RKO (cell line): ENCODE measurements around the gene EEFSEC.

Source experiments
- DNase-seq: peaks from one replicate; pipeline ENCODE4 v3.0.0-alpha.2; 2016; ENCODE audit warnings: low spot score

EEFSEC gene

DNA sequence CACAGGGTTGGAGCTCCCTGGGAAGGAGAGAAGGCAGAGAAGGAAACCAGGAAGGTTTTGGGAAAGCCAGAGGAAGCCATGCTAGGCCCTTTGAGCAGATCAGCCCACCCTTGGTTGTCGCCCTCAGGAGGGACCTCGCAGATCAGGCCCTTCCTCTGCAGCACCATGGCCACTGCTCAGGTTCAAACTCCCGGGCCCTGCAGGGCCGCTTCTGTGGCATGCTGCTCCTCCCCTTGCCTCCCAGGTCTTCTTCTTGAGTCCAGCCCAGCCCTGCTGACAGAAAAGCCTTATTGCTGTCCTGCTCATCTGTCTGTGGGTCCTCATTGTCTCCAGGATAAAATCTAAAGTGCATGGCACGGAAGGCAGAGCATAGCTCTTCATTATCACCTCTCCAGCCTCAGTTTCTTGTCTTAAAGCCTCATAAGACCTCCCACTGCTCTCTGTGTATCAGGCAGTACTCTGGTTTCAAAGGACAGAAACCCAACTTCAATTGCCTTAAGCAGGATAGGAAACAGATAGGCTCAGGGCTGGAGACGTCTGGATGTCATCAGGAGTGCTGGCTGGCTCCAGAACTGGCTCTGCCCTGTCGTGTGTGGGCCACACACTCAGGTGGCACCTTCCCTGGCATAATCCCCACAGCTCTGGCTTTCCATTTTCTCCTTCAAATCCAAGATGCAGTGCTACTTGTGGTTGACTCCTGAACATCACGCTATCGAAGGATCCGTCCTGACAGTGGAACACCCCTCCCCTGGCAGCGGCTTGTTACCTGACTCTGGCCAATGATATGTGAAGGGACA lies 118.5 kb downstream of the EEFSEC start:
- DNase-seq = no peak

DNA sequence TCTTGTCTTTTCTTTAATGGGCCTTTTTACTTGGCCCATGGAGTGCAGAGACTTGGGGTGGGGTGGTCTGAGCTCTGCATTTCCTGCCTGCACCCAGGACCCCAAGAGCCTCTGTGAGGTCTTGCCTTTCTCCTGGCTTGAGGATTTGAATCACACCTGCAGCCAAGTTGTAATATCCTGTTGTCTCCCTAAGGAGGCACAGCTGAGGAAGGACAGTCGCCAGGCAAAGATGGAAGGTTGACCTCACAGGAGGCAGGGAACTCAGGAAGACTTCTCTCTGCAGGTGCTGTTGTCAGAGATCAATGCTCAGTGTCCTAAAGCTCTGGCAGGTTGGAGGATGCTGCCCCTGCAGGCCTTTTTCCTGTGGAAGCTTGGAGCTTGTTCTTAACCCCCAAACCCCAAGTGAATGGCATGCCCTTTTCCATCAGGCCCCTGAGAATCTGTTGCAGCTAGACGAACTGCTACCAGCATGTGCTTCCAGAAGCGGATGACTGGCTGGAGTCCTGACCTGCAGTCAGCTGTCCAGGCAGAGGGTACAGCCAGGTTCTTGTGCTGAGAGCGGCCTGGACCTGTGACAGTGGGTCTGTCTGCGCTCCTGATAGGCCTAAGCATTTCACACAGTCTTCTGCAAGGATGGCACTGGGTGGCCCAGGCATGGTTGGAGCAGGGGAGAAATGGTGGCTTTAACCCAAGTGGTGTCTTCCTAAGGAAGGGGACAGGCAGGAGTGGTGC lies 120.0 kb downstream of the EEFSEC start:
- DNase-seq = no peak

DNA sequence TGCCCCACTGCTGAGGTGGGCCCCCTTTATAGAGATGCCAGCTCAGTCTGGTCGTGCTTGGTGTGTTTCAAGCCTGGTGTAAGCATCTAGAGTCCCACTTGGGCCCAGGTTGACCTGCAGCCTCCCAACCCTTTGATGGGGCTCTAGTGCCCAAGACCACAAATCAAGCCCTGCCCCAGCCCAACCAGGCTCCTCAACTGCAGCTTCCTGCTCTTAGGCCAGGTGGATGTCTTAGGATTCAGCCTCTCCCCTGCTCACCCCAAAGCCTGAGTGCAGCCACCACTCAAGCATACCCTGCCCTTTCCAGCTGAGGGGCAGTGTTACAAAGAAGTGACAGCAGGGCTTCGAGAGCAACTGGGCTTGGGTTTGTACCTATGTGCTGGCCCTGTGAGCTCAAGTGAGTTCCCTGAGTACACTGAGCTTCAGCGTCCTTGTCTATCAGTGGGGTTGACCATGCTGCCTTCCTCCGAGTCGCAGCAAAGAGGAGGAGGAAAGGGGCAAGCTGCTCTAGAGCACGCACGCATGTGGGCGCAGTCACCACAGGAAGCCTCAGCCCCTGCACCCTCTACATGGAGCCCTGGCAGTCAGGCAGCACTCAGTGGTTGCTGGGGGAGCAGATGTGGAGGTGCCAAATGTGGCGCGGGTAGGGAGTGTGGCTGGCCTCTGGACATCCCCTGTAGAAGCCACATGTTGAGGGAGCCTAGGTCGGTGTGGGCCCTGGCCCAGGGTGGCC lies 120.7 kb downstream of the EEFSEC start:
- no peak for DNase-seq

DNA sequence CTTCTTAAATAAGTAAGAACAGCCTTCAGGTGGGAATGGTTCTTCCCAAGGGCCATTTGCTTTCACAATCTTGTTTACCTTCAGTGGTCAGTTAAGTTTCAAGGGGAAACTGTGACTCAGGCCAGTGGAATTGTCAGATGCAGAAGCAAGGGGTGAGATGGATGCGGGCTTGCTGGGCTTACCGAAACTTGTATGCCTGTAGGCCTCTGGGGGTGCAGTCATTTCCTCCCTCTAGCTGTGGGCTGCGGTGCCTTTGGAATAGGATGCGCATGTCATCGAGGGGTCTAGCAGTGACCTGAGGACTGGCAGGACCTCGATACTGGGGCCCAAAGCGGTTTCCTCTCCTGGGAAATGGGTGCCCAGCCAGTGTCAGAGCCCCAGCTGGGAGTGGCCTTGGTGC lies 121.6 kb downstream of the EEFSEC start:
- DNase-seq = no peak

DNA sequence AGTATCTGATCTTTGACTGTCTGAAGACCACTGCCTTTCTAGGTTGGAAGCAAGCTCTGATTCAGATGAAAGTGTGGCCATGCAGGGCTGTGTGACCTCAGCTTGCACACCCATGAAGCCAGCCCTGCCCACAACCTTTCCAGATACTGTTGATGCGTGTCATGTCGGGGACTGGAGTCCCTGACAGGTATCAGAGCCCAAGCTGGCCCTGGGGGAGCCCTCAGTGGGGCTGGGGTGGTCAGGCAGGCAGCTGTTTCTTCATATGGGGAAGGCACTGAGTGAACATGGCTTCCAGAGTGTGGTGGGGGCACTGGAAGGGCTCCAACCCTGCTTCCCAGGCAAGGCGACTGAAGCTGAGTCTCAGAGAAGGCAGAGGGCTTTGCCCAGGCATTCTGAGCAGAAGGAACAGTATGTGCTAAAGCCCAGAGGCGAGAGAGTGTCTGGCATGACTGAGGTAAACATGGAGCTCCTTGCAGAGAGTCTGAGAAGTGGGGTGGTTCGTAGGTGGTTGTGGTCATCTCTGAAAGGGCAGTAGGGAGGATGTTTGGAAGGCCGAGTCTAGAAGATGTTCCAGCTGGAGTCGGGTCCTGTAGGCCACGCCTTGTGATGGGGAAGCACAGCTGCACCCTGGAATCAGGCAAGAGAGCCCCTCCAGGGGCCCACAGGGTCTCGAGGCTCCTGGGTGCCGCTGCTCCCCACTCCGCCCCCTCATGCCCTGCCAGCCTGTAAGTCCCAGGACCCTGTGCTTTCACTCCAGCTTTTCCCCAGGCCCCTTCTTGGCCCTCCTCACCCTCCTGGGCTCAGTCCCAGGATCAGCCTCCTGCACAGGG lies 122.2 kb downstream of the EEFSEC start:
- no peak for DNase-seq

DNA sequence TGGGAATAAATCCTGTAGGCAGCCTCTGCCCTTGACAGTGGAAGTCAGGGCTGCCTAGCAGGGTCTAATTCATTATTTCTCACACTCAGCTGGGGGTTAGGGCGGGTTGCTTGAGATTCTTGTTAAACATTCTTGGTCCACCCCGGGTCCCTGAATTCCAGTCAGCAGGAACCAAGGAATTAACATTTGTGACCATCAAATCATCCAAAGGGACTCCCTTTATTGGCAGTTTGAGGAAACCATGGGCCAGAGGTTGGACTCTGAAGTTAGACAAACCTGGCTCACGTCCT lies 122.8 kb downstream of the EEFSEC start:
- no peak for DNase-seq

DNA sequence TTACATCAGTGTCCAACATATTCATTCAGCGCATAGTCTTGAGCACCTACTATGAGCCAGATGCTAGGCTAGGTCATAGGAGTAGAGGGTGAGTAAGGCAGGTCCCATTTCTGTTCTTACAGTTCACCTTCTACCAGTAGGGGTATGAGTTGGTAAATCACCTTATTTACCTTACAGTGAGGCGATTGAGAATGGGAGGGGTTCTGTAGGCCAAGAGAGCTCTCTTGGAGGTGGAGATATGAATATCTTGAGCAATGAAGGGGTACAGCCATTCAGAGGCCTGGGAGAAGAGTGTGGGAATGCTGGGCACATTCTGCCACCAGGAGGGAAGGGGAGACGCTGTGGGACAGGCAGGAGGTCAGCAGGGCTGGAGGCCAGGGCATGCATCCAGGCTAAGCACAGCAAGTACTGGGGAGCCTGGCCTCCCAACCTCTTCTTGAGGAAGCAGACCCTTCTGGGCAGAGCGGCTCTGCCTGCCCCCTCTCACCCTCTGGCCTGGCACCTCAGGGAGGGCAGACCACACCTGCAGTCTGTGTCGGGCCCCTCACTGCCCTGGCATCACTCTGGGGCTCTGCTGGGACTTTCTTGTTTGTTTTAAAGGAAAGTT lies 123.4 kb downstream of the EEFSEC start:
- no peak for DNase-seq

DNA sequence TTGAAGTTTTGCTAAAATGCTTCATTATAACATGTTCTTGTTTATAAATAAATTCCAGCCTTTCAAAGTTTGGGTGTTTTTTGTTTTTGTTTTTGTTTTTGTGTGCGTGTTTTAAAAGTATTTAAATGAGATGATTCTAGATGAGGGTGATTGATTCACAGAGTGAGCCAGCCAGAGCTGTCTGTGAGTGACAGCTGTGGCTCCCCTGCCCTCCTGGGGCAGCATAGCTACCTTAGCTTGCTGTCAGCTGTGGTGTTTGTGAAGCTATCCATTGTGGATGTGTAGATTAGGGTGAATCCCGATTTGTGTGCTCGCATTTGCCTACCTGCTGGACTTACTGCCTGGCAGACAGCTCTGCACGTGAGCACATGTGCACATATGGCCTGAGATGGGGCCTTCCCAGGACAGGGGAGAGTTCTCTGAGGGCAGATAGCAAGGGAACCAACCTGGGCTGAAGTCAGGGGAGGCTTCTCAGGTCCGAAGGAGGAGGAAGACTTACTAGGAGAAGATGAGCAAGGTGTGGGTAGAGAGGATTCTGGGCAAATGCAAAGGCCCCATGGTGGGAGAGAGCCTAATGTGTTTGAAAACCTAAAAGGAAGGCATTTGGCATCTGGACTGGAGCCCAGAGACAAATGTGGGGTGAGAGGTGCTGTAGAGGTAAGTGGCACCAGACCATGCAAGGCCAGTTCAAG lies 124.2 kb downstream of the EEFSEC start:
- DNase-seq = no peak

DNA sequence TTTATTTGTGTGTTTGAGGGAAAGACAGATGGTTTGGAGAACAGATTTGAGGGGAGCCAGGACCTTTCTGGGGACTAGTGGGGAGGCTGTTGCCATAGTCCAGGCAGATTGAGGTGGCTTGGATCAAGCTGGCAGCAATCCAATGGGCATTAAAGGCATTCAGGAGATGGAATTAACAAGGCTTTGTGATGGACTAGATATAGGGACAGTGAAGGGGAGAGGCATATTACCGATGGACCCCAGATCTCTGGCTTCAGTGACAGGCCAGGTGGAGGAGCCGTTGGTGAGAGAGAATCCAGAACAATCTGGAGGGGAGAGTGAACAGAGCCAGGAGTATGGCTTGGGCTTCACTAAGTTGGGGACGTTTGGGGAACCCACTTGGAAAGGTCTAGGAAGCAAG lies 124.8 kb downstream of the EEFSEC start:
- DNase-seq = no peak

DNA sequence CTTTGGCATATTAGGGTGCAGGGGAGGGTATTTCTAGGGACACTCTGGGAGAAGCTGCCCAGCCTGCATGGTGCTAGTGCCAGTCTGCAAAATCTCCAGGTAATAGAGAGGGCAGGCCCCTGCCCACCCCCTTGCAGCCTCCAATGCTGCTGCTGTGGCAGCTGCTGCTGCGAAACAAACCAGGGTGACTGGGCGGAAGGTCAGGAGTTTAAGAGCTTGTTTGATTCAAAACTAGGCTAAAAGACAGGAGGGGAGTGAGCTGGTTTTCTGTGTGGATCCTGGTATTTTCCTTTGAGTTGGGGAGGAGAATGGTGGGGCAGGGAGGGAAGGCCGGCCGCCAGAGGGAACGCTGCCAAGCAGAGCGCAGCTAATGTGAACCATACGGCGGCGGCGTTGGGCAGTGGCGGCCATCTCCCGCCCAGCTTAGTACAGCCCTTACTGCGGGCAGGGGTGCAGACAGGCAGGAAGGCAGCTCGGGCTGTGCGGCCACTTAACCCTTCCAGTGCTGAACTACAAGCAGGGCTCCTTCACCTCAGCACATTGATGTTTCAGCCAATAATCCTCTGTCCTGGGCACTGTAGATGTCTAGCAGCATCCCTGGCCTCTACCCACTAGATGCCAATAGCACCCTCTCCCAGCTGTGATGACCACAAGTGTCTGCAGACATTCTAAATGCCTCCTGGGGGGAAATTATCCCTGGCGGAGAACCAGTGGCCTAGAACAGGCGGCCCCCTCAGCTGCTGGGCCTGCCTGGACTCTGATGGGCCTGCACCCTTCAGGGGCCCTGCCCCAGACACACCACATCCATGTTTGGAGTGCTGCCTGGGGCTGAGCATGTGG lies 125.7 kb downstream of the EEFSEC start:
- no peak for DNase-seq

DNA sequence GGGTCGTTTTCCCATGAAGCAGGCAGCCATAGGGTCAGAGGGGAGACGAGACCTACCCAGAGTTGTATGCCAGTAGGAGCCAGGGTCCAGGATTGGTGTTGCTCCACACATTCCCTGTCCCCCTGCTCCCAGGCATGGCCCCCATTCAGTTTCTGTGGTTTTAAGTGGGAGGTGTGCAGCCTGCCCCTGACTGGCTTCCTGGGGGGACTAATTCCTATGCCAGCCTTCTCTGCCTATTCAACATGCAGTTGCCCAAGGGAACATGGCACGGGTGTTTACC lies 126.3 kb downstream of the EEFSEC start:
- DNase-seq = no peak

DNA sequence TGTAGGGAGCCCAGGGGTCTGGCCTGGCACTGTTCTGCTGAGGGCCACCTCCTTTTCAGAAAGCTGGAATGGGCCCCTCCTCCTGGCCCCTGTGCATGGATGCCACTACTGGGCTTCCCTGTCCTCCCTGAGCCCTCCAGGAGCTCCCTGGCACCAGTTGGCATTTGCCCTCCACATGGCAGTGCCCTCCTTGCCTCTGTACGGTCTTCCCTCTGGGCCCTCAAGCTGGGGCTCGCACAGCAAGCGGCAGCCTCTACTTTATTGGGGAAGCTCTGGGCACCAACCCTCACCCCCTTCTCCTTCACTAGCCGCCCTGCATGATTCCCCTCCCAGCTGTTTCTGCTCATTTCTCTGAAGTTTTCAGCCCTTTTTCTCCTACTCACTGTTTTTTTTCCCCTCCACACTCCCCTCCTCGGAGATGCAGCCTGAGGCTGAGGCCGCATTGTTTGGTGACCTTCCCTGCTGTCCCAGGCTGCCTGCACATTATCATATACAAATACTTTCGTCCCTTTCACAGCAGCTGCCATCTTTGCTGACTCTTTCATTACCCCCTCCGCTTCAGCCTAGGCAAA lies 127.3 kb downstream of the EEFSEC start:
- DNase-seq = no peak

DNA sequence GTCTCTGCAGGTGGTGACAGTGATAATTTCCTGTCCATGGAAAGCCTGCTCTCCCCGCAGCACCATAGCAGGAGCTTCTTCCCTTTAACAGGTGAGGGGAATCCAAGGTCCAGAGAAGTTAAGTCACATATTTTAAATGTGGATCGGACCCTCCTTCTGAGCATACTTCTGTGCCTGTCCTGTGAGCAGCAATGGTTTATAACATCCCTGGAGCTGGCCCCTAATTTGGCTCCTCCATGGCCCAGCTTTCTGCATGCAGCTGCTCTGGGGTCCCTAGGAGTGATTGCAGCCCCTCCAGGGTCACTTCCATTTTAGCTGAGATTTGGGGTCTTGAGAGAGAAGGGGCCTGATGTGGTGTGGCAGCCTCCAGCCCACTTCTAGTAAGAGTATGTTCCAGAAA lies 127.8 kb downstream of the EEFSEC start:
- no peak for DNase-seq

DNA sequence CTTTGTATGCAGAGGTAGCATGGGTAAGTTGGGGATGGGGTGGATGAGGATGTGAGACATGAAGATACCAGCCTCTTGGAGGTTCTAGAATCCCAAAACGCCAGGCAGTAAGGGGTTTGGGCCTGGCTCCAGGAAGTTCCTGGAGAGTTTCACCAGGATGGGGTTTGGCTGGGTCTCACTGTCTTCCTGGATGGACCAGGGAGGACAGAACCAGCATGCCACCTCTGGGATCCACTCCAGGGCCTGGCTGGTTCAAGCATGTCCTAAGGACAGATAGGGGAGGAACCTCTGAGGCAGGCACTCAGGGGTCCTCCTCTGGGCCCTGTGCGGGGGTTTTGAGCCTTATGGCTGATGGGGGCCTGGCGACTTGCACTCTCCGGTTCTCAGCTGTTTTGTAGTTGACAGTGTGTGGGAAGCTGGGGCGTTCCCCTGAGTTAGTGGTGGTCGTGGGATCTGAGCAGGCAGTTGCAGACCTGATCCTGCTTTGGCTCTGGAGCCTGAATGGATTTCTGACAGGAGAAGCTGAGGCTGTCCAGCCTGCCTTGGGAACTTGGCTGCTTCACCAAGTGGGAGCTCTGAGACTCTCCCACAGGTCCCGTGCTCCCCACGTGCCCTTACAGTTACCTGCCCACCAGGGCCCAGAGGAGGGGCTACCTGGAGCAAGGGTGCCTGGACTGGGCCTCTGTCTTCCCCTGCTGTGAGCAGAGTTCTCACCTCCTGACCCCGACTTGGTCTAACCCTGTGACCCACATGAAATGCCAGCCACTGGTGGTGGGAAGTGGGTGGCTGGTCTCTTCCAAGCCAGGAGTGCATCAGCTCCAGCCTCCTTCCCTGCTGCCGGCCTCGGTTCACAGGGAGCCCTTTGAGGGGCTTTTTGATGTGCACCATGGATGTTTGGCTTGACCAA lies 128.4 kb downstream of the EEFSEC start:
- no peak for DNase-seq

DNA sequence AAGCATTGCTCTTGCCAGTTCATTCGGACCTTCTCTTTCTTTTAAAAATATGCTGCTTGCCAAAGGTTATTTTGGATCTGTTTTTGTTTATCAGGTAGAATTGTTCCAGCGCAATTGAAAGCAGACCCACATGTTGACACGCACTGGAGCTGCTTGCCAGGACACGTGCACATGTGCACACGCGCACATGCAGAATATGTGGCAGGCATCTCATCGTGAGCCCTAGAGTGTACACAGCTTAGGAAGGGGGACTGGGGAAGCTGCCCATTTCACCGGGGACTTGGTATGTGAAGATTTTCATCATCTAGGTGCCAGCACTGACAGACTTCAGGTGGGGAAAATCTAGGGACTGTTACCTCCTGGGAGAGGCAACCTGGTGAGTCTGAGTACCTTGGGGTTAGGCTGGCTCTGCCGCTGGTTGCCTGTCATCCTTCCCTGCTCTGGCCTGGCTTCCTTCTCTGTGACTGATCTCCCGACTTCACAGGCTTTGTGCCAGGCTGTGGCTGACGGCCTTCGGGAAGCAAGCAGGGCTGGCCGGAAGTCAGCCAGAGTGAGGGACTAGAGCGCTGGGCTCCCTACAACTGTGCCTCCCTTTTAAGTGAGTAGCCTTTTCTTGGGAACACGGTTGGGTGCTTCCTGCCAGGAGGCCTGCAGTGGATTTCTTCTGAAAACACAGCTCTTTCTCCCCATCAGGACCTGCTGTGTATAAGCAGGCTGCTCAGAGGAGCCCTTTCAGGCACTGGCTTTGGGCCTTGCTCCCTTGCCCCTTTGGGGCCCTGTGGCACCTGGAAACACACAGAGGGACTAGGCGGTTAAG lies 129.3 kb downstream of the EEFSEC start:
- DNase-seq = no peak

DNA sequence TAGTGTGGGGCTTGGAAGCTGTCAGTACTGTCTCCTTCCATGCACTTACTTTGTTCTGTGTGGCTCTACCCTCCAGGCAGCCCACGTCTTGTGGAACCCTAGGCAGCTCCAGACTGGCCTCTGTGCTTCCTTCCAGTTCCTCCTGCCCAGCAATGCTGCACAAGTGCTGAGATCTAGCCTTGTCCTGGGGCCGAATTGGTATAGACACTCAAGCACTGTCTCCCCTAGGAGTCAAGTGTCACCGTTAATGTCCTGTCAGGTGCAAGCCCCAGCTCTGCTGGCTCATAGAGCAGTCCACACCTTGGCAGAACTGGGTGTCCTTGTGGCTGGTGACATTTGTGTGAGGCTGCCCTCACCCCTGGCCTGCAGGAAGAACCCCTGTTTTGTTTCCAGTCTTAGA lies 130.1 kb downstream of the EEFSEC start:
- DNase-seq = no peak

DNA sequence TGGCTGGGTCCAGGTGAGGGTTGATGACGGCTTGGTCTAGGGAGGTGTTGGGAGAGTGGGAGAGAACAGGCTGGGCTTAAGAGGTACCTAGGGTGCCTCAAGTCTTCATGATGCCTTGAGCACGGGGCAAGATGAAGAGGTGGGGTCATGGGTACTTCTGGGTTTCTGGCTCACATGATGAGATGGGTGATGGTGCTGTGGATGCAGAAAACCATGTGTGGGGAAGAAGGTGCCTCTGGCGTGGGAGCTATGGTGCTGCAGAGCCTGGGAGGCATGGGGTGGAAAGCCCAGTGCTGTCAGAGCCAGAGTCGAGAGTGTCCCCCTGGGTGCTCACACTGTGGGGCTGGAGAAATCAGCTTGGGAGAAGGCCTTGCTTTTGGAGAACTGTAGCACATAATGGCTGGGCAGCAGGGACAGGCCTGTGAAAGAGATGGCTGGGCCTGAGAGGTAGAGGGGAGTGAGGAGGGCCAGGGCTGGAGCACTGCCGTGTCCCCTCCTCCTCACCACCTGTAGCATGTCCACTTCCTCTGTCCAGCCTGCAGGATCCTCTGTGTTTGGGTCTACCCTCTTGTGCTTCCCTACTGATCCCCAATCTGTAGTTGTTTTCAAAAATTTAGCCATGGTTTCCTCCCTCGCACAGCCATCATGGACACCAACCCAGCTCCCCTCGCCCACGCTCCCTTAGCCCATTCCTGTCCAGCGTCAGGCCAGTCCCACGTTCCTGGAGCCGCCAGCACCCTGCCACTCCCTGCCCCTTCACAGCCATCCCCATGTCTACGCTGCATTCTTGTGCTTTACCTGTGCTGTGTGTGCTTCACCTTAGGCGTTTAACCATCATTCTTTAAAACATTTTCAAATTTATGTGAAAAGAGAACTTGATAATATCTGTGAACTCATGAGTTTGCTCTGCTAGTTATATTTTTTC lies 132.0 kb downstream of the EEFSEC start:
- DNase-seq = no peak
